Measurements from ENCODE around the gene TRAPPC3. TPM values are rescaled to one million over a fixed set of nuclear protein-coding genes. Genes with fewer than 3 reads are reported as not detected.

Gene TRAPPC3
- total RNA-seq, 1 experiment from 2014 or later, result 64.6 TPM

GRCh38 chr1:36088577-36089392 lies 60.5 kb downstream of the TRAPPC3 start, which contains the start of gene ADPRS:
Gene ADPRS, plus strand, starts transcription at chr1:36088892. Its CDS starts 13 bp downstream, at chr1:36088905.
- Histone ChIP-seq H3K36me3 (ENCODE audit: control insufficient read depth in 1 of 2, insufficient read depth in 2 of 2, low read length in 2 of 2) (peaks cover 17 to 23% of the 10 kb centered on the region in 2 experiments; a peak in 3 of 4 replicates), H3K4me3 (replicated peaks in 1 of 2; ENCODE audit: low read depth in 1 of 2, low read length in 2 of 2) (peak within 1 kb of the TSS; percentile 96 to 98), H3K4me2 (ENCODE audit: low read length) (peak within 1 kb of the TSS; percentile 99), H3K9me2 (ENCODE audit: insufficient read depth) (no peaks in the 10 kb centered on the region), H3K4me1 (ENCODE audit: control insufficient read depth in 1 of 2, insufficient read depth in 2 of 2, low read length in 2 of 2) (peaks cover 0 to 15% of the 10 kb centered on the region in 2 experiments; a peak in 2 of 4 replicates), H2AFZ (ENCODE audit: low read depth, low read length, poor library complexity, severe bottlenecking) (peak within 1 kb of the TSS; percentile 31), H3K27me3 (ENCODE audit: insufficient read depth, low read length) (no peaks in the 10 kb centered on the region), H3K9me3 (ENCODE audit: control insufficient read depth in 1 of 2, insufficient read depth in 1 of 2, low read depth in 1 of 2, low read length in 2 of 2) (no peaks in the 10 kb centered on the region), H3K9ac (ENCODE audit: low read length) (peak within 1 kb of the TSS; percentile 88), H3K79me2 (ENCODE audit: insufficient read depth, low read length) (peaks cover 27% of the 10 kb centered on the region), H3K27ac (ENCODE audit: low read depth, low read length) (peak within 1 kb of the TSS; percentile 76), H4K20me1 (ENCODE audit: insufficient read depth) (no peaks in the 10 kb centered on the region)
- ChIA-PET CTCF (no interaction called here), RAD21 (ENCODE audit: low non-redundant PET in 1 of 2, low total read pairs in 2 of 2, uncharacterized antibody in 2 of 2, unreplicated experiment in 2 of 2) (no interaction called here), POLR2A (no interaction called here)
- BruUV-seq (replicated peaks), result no TSS peak
- ATAC-seq (peak; percentile 82), DNase-seq (ENCODE audit: low read depth, low spot score) (peak; percentile 75)
- intact Hi-C loops (cut with micrococcal nuclease), result loop anchor here (2.0 to 10.0 kb wide), 2 partner anchors 158 to 234 kb away; partner anchors contain the start of gene AGO3
- peak; percentile 97 for TF ChIP-seq SIN3A (IDR thresholded peaks at IDR 0.05; ENCODE audit: low read depth)
- TF ChIP-seq SP1 (IDR thresholded peaks at IDR 0.05; ENCODE audit: low read depth), result peak; percentile 71
- TF ChIP-seq CEBPB (IDR thresholded peaks at IDR 0.05; ENCODE audit: low read depth), result no peak
- peak; percentile 79; the same call in 1 of the 2 replicates for TF ChIP-seq SRF (IDR thresholded peaks at IDR 0.05; ENCODE audit: low read depth)
- TF ChIP-seq EZH2phosphoT487 (IDR thresholded peaks at IDR 0.05; ENCODE audit: borderline replicate concordance), result no peak
- TF ChIP-seq CTCF (IDR thresholded peaks at IDR 0.05 in 2 of 3, conservative IDR thresholded peaks at IDR 0.05 in 1 of 3; ENCODE audit: borderline replicate concordance in 1 of 3, insufficient read depth in 1 of 3, low read depth in 2 of 3, low read length in 2 of 3), result peak; percentile 81 to 98 (median 89)
- TF ChIP-seq RAD21 (IDR thresholded peaks at IDR 0.05; ENCODE audit: low read depth), result peak; percentile 53; the same call in 1 of the 2 replicates
- no peak for TF ChIP-seq ZNF274 (IDR thresholded peaks at IDR 0.05; ENCODE audit: low read depth, low read length)
- TF ChIP-seq TCF7L2 (IDR thresholded peaks at IDR 0.05; ENCODE audit: borderline replicate concordance, extremely low read depth, insufficient read depth, insufficient read length), result no peak
- TF ChIP-seq YY1 (IDR thresholded peaks at IDR 0.05; ENCODE audit: extremely low read depth, insufficient replicate concordance, low read depth, low read length), result peak; percentile 94
- peak; percentile 81 for TF ChIP-seq ZFX (IDR thresholded peaks at IDR 0.05)
- TF ChIP-seq EZH2 (IDR thresholded peaks at IDR 0.05), result no peak
- TF ChIP-seq CBX3 (IDR thresholded peaks at IDR 0.05; ENCODE audit: low read depth), result peak; percentile 82; the same call in 1 of the 2 replicates
- no peak for TF ChIP-seq REST (IDR thresholded peaks at IDR 0.05; ENCODE audit: low read depth)
- TF ChIP-seq MAX (IDR thresholded peaks at IDR 0.05), result peak; percentile 87
- TF ChIP-seq ELF1 (IDR thresholded peaks at IDR 0.05; ENCODE audit: borderline replicate concordance, low read depth), result no peak; the same call in 1 of the 2 replicates
- peak; percentile 76 for TF ChIP-seq POLR2A (IDR thresholded peaks at IDR 0.05; ENCODE audit: borderline replicate concordance, extremely low read depth, insufficient read depth, insufficient read length)
- no peak for TF ChIP-seq ATF3 (IDR thresholded peaks at IDR 0.05)
- peak; percentile 64; the same call in 1 of the 2 replicates for TF ChIP-seq EGR1 (IDR thresholded peaks at IDR 0.05; ENCODE audit: low read depth)
